T-helper 2 cell treated with Interferon-gamma antibody and Interleukin-4, amounts not matched to agents 100 ng/mL and 5 ng/mL, for 36 hours (primary cell): ENCODE measurements around the gene NUP210. TPM values are rescaled to one million over a fixed set of nuclear protein-coding genes. Genes with fewer than 3 reads are reported as not detected.
"Not testable (repeated sequence)": the region's sequence is repeated elsewhere in the genome, so short reads cannot be mapped to it uniquely, and the experiment has no call there.

Source experiments
- intact Hi-C: fragments of 100-400 bp; cut with micrococcal nuclease; formaldehyde crosslinking; loops from one replicate; pipeline ENCODE4 v1.15.1; 2023
- total RNA-seq: library from RNA; stranded (reverse); gene quantifications from 2 replicates; pipeline ENCODE4 v1.2.3, GENCODE V29; 2022

NUP210 gene
- 194 and 198 TPM in 2 replicates for total RNA-seq

GRCh38 chr3:13420045-13420830 lies at the start of gene NUP210:
TSS of gene NUP210 (minus strand) at chr3:13420322. CDS start at chr3:13420226, 96 bp downstream.
- intact Hi-C loops: loop anchor here (2.0 kb wide), 3 partner anchors 61 to 405 kb away; partner anchors contain the start of gene HDAC11

GRCh38 chr3:13466781-13467180 lies 46.7 kb upstream of the NUP210 start:
- intact Hi-C loops: no loop called here

- intact Hi-C loops: no loop called here
Observed at GRCh38 chr3:13465236-13465873, 45.2 kb upstream of the NUP210 start.

GRCh38 chr3:13463618-13464400 lies 43.7 kb upstream of the NUP210 start:
- intact Hi-C loops: no loop called here

- intact Hi-C loops: no loop called here
Observed at GRCh38 chr3:13462822-13463221, 42.7 kb upstream of the NUP210 start.

- intact Hi-C loops: no loop called here
Observed at GRCh38 chr3:13462125-13462629, 42.1 kb upstream of the NUP210 start.

GRCh38 chr3:13461169-13462124 lies 41.3 kb upstream of the NUP210 start:
- intact Hi-C loops: loop anchor here (1.0 kb wide), 1 partner anchor 369 kb away; no protein-coding TSS in a partner anchor

GRCh38 chr3:13460341-13460736 lies 40.2 kb upstream of the NUP210 start:
- intact Hi-C loops: no loop called here

- intact Hi-C loops: no loop called here
Observed at GRCh38 chr3:13459605-13460340, 39.7 kb upstream of the NUP210 start.

- intact Hi-C loops: no loop called here
Observed at GRCh38 chr3:13457593-13457992, 37.5 kb upstream of the NUP210 start.

- intact Hi-C loops: no loop called here
Observed at GRCh38 chr3:13455644-13456043, 35.5 kb upstream of the NUP210 start.

GRCh38 chr3:13452490-13453335 lies 32.6 kb upstream of the NUP210 start:
- intact Hi-C loops: loop anchor here (1.0 to 5.0 kb wide), 5 partner anchors 62 to 485 kb away; no protein-coding TSS in a partner anchor

GRCh38 chr3:13451301-13451673 lies 31.2 kb upstream of the NUP210 start:
- intact Hi-C loops: loop anchor here (1.0 to 5.0 kb wide), 5 partner anchors 29 to 484 kb away; partner anchors contain the start of gene HDAC11

- intact Hi-C loops: not testable (repeated sequence)
Observed at GRCh38 chr3:13442882-13443281, 22.8 kb upstream of the NUP210 start.

GRCh38 chr3:13440204-13440817 lies 20.2 kb upstream of the NUP210 start:
- intact Hi-C loops: no loop called here

GRCh38 chr3:13436213-13436612 lies 16.1 kb upstream of the NUP210 start:
- intact Hi-C loops: not testable (repeated sequence)

GRCh38 chr3:13433912-13434311 lies 13.8 kb upstream of the NUP210 start:
- intact Hi-C loops: no loop called here

GRCh38 chr3:13432093-13432492 lies 12.0 kb upstream of the NUP210 start:
- intact Hi-C loops: no loop called here
